Bronchus fibroblast of lung (primary cell): ENCODE results near the gene BORCS5. TPM values are rescaled to one million over a fixed set of nuclear protein-coding genes. Genes with fewer than 3 reads are reported as not detected.

Experiments used
- total RNA-seq: library from RNA; depleted of rRNA; stranded (reverse); fragments of >200 nt; gene quantifications from 2 replicates; pipeline ENCODE4 v1.2.3, GENCODE V29; 2015

BORCS5 gene
- 12.4 and 22.4 TPM in 2 replicates for total RNA-seq

DNA sequence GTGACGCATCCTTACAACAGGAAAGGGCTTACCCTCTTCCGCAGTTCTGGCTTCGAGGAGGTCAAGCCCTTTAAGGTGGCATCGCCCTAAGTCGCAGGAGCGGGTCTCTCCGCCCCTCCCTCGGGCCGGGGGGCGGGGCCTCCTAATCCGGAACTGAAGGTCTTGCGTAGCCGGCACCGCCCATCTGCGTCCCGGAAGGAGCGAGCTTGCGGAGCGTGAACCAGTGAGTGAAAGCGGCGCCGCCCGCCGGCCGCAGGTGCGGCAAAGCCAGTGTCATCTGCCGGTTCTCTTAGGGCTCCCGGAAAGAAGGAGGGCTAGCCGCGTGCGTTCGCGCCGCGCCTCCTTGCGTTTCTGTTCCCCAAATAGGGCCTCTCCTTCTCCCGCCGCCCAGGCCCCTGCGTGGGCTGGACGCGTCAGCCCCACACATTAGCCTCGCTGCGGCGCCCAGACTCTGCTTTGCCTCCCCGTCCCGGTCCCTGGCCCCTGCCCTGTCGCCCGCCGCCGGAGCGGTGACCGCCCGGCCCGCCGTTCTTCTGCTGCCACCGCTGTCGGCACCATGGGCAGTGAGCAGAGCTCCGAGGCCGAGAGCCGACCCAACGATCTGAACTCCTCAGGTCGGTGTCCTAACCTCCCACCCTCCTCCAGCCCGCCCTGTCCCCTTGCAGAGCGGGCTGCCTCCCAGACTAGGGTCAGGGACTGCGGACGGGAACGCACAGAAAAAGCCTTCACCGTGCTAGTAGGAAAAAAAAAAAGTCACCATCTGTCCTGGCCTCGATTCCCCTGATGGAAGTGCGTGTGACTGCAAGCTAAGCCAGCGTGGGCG is at the start of gene BORCS5:
Gene BORCS5 (plus strand): TSS at position 183 of the 823 bp plus-strand sequence. CDS start 374 bp downstream, at position 557.

DNA sequence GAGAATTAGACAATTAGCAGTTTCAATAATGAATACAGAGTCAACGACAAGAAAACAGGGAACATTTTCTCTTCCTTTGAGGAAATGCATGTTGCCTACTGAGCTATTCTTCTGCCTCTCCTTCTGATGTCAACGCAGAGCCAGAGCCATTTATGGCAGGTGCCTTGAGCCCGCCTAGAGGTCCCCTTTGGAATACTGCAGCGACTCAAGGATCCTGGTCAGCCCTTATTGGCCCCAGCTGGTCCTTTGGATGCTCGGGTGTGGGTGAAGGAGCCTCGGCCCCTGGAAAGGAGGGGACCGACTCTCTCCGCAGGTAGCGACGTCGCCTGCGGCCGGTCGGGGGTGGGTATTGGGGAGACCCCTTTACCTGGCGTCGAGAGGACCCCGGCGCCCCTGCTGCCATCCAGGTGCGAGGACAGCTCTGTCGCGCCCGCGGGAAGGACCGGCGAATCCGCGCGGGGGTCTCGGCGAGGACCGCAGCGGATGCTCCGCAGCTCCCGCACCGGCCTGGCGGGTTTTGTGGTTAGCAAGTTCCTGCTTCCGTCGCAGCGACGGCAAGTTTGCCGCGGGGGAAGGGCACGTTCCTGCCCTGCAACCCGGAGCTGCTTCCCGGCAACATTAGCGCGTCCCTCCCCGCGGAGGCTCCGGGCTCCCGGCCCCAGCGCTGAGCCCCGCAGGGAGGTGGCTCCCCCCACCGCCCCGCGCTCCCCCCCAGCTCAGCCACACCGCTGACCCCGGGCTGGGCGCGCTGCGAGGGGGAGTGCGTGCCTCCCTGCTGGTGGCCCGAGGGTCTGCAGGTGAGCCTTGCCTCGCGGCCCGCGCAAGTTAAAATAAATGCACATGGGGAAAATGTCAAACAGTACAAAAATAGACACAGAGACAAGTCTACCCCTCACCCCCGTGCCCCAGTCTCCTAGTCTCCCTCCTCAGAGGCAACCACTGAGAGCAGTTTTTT is 6.9 kb upstream of the BORCS5 start, which contains the start of gene MANSC1:
Gene MANSC1 (minus strand): TSS at position 532 of the 955 bp plus-strand sequence. CDS start 6,928 bp downstream, outside the sequence.

Other genes with a start within 250 kb of the BORCS5 start
- gene LRP6, start 90.0 kb upstream of the BORCS5 start, total RNA-seq, result 7.6 and 7.7 TPM in 2 replicates
- 2.4 and 2.5 TPM in 2 replicates for gene MANSC1, start 6.8 kb upstream of the BORCS5 start, total RNA-seq
- gene DUSP16, start 205.8 kb downstream of the BORCS5 start, total RNA-seq, result 7.1 and 11.8 TPM in 2 replicates